TTC549 (cell line): ENCODE results near the gene SHISA5.
A peak's percentile ranks its signal among the peaks of the same experiment; 100 is the strongest.
"Not testable (repeated sequence)": the region's sequence is repeated elsewhere in the genome, so short reads cannot be mapped to it uniquely, and the experiment has no call there.

Source experiments
- FAIRE-seq: peaks from 2 replicates; lab custom pipeline; 2012; peaks lifted over from hg19 to GRCh38; lab: Jason Lieb, UNC

Gene SHISA5

GRCh38 chr3:48476426-48477053 lies 27.4 kb downstream of the SHISA5 start:
- no peak for FAIRE-seq

- FAIRE-seq: no peak
Observed at GRCh38 chr3:48475188-48475587, 28.8 kb downstream of the SHISA5 start.

GRCh38 chr3:48474619-48475018 lies 29.4 kb downstream of the SHISA5 start:
- no peak for FAIRE-seq

- not testable (repeated sequence) for FAIRE-seq
Observed at GRCh38 chr3:48474031-48474430, 29.9 kb downstream of the SHISA5 start.

- FAIRE-seq: no peak
Observed at GRCh38 chr3:48473617-48473952, 30.4 kb downstream of the SHISA5 start.

GRCh38 chr3:48472923-48473616 lies 30.9 kb downstream of the SHISA5 start:
- FAIRE-seq: peak; percentile 56

GRCh38 chr3:48472673-48472922 lies 31.4 kb downstream of the SHISA5 start:
- no peak for FAIRE-seq

- no peak for FAIRE-seq
Observed at GRCh38 chr3:48470286-48470685, 33.7 kb downstream of the SHISA5 start.

GRCh38 chr3:48469046-48469915 lies 34.7 kb downstream of the SHISA5 start:
- no peak for FAIRE-seq

GRCh38 chr3:48468329-48468731 lies 35.6 kb downstream of the SHISA5 start:
- no peak for FAIRE-seq

GRCh38 chr3:48467473-48468267 lies 36.3 kb downstream of the SHISA5 start:
- FAIRE-seq: no peak

GRCh38 chr3:48467110-48467454 lies 36.9 kb downstream of the SHISA5 start:
- FAIRE-seq: no peak

- FAIRE-seq: no peak
Observed at GRCh38 chr3:48466386-48467109, 37.4 kb downstream of the SHISA5 start.

GRCh38 chr3:48465531-48466378 lies 38.2 kb downstream of the SHISA5 start:
- peak; percentile 87 for FAIRE-seq

GRCh38 chr3:48465237-48465530 lies 38.8 kb downstream of the SHISA5 start:
- no peak for FAIRE-seq

- FAIRE-seq: no peak
Observed at GRCh38 chr3:48464713-48465221, 39.2 kb downstream of the SHISA5 start.

- no peak for FAIRE-seq
Observed at GRCh38 chr3:48463703-48464102, 40.3 kb downstream of the SHISA5 start.

- FAIRE-seq: not testable (repeated sequence)
Observed at GRCh38 chr3:48461767-48462166, 42.2 kb downstream of the SHISA5 start.

GRCh38 chr3:48460517-48460902 lies 43.5 kb downstream of the SHISA5 start:
- no peak for FAIRE-seq

GRCh38 chr3:48459773-48460516 lies 44.0 kb downstream of the SHISA5 start:
- no peak for FAIRE-seq
